Liver (tissue), 3 donors: Measurements from ENCODE around the gene HAND1.

Source experiments
- CTCF ChIP-seq: fragments of 150-350 bp; IDR thresholded peaks from 2 replicates; pipeline ENCODE4 v1.5.1; 2017; ENCODE audit warnings: improper control_type of control experiment, low read depth, low read length; ENCODE audit not compliant: missing input control
- EGR1 ChIP-seq, 2 donors: IDR thresholded peaks; 2 replicates each; pipeline ENCODE4 v1.6.1; 2016 to 2018; ENCODE audit warnings: antibody characterized with exemption in 2 of 2, low read depth in 2 of 2
- FOXA1 ChIP-seq: IDR thresholded peaks from 2 replicates; pipeline ENCODE4 v1.6.1; 2016; ENCODE audit warnings: antibody characterized with exemption
- GABPA ChIP-seq, 2 donors: IDR thresholded peaks in 1 of 2; conservative IDR thresholded peaks in 1 of 2; 2 replicates each; pipeline ENCODE4 v1.6.1; 2016; ENCODE audit warnings: antibody characterized with exemption in 2 of 2, mild to moderate bottlenecking in 1 of 2, moderate library complexity in 1 of 2
- HNF4G ChIP-seq: IDR thresholded peaks from 2 replicates; pipeline ENCODE4 v1.6.1; 2016; ENCODE audit warnings: antibody characterized with exemption
- MAX ChIP-seq: IDR thresholded peaks from 2 replicates; pipeline ENCODE4 v1.6.1; 2016; ENCODE audit warnings: antibody characterized with exemption
- RAD21 ChIP-seq, 2 donors: IDR thresholded peaks; 2 replicates each; pipeline ENCODE4 v1.6.1; 2016; ENCODE audit warnings: antibody characterized with exemption in 2 of 2, mild to moderate bottlenecking in 2 of 2
- RXRA ChIP-seq, 2 donors: IDR thresholded peaks; 2 replicates each; pipeline ENCODE4 v1.6.1; 2017 to 2018; ENCODE audit warnings: antibody characterized with exemption in 2 of 2, mild to moderate bottlenecking in 1 of 2
- TAF1 ChIP-seq: conservative IDR thresholded peaks from 2 replicates; pipeline ENCODE4 v1.6.1; 2016; ENCODE audit warnings: antibody characterized with exemption, mild to moderate bottlenecking
- YY1 ChIP-seq: IDR thresholded peaks from 2 replicates; pipeline ENCODE4 v1.6.1; 2016; ENCODE audit warnings: antibody characterized with exemption, mild to moderate bottlenecking
- TF ChIP-seq, protein P1 (sequence below): IDR thresholded peaks from 2 replicates; pipeline ENCODE4 v1.6.1; 2016; ENCODE audit warnings: antibody characterized with exemption, mild to moderate bottlenecking
- TF ChIP-seq, protein P2 (sequence below): IDR thresholded peaks from 2 replicates; pipeline ENCODE4 v1.6.1; 2016; ENCODE audit warnings: antibody characterized with exemption
- donor health status: healthy.
- donor health status: healthy.

DNA sequence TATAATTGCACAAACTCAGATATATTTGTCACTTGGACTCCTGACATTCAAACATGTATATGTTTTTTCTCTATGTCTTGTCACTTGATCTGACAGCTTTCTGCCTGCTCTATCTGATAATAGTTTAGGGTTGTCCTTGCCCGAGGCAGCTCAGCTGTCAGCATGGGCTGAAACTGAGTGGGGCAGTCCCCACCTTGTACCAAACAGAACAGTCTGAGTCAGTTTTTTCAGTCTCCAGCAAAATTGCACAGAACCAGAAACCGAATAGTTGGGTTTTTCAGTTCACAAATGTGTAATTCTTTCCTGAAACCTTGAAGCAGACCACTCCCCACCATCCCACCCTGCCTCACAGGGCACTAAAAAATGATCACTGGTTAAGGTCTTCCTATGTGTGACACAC lies 9.5 kb upstream of the HAND1 start:
- TF ChIP-seq CTCF (no peak), HNF4G (no peak), TAF1 (no peak), MAX (no peak), GABPA (IDR thresholded peaks at IDR 0.05 in 1 of 2, conservative IDR thresholded peaks at IDR 0.05 in 1 of 2) (no peak), EGR1 (IDR thresholded peaks at IDR 0.05; ENCODE audit: low read depth in 2 of 2) (no peak), RXRA (IDR thresholded peaks at IDR 0.05) (no peak), YY1 (no peak), FOXA1 (no peak), RAD21 (IDR thresholded peaks at IDR 0.05) (no peak)
- TF ChIP-seq, protein P1, sequence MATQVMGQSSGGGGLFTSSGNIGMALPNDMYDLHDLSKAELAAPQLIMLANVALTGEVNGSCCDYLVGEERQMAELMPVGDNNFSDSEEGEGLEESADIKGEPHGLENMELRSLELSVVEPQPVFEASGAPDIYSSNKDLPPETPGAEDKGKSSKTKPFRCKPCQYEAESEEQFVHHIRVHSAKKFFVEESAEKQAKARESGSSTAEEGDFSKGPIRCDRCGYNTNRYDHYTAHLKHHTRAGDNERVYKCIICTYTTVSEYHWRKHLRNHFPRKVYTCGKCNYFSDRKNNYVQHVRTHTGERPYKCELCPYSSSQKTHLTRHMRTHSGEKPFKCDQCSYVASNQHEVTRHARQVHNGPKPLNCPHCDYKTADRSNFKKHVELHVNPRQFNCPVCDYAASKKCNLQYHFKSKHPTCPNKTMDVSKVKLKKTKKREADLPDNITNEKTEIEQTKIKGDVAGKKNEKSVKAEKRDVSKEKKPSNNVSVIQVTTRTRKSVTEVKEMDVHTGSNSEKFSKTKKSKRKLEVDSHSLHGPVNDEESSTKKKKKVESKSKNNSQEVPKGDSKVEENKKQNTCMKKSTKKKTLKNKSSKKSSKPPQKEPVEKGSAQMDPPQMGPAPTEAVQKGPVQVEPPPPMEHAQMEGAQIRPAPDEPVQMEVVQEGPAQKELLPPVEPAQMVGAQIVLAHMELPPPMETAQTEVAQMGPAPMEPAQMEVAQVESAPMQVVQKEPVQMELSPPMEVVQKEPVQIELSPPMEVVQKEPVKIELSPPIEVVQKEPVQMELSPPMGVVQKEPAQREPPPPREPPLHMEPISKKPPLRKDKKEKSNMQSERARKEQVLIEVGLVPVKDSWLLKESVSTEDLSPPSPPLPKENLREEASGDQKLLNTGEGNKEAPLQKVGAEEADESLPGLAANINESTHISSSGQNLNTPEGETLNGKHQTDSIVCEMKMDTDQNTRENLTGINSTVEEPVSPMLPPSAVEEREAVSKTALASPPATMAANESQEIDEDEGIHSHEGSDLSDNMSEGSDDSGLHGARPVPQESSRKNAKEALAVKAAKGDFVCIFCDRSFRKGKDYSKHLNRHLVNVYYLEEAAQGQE = no peak
- TF ChIP-seq, protein P2, sequence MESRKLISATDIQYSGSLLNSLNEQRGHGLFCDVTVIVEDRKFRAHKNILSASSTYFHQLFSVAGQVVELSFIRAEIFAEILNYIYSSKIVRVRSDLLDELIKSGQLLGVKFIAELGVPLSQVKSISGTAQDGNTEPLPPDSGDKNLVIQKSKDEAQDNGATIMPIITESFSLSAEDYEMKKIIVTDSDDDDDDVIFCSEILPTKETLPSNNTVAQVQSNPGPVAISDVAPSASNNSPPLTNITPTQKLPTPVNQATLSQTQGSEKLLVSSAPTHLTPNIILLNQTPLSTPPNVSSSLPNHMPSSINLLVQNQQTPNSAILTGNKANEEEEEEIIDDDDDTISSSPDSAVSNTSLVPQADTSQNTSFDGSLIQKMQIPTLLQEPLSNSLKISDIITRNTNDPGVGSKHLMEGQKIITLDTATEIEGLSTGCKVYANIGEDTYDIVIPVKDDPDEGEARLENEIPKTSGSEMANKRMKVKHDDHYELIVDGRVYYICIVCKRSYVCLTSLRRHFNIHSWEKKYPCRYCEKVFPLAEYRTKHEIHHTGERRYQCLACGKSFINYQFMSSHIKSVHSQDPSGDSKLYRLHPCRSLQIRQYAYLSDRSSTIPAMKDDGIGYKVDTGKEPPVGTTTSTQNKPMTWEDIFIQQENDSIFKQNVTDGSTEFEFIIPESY = no peak
